Colonic mucosa (tissue), 4 donors: ENCODE measurements around the gene KCNG4. TPM values are rescaled to one million over a fixed set of nuclear protein-coding genes. Genes with fewer than 3 reads are reported as not detected.

Experiments used
- DNase-seq: peaks from one replicate; pipeline ENCODE4 v3.0.0-alpha.2; 2020
- H3K27ac ChIP-seq: fragments of 200-600 bp; one replicate; pipeline ENCODE4 v1.8.0; 2021
- H3K27me3 ChIP-seq: fragments of 200-600 bp; one replicate; pipeline ENCODE4 v1.8.0; 2021
- H3K36me3 ChIP-seq: fragments of 200-600 bp; one replicate; pipeline ENCODE4 v1.8.0; 2021
- H3K4me1 ChIP-seq: fragments of 200-600 bp; one replicate; pipeline ENCODE4 v1.8.0; 2021; ENCODE audit warnings: mild to moderate bottlenecking
- H3K4me3 ChIP-seq: fragments of 200-600 bp; one replicate; pipeline ENCODE4 v1.8.0; 2021
- H3K9ac ChIP-seq, 2 donors: one replicate each; pipeline ENCODE4 v1.7.0; 2013; ENCODE audit warnings: control low read depth in 2 of 2, low read depth in 2 of 2, low read length in 2 of 2
- H3K9me3 ChIP-seq: fragments of 200-600 bp; one replicate; pipeline ENCODE4 v1.8.0; 2021
- intact Hi-C: fragments of 100-400 bp; cut with DNase I; formaldehyde crosslinking; loops from one replicate; pipeline ENCODE4 v1.14.1; 2022
- total RNA-seq, 2 donors: library from RNA; stranded (reverse); fragmentation: NEBNext Ultra II Directional in 1 of 2; extraction: Animal tissue kit (Norgen Biotek cat#: 25700) in 1 of 2; gene quantifications; one replicate each; pipeline ENCODE4 v1.2.1, GENCODE V29; 2021
- TF ChIP-seq, protein P1 (sequence below): fragments of 200-600 bp; IDR thresholded peaks from one replicate; pipeline ENCODE4 v1.8.0; 2022; ENCODE audit warnings: antibody characterized with exemption, mild to moderate bottlenecking
- donor health status: healthy.
- donor health status: DM: no; HTN: no; CAD: no.
- donor health status: DM: no; HTN: no; CAD: no.

KCNG4 gene
- total RNA-seq, 2 donors from 2014 or later = not detected

DNA sequence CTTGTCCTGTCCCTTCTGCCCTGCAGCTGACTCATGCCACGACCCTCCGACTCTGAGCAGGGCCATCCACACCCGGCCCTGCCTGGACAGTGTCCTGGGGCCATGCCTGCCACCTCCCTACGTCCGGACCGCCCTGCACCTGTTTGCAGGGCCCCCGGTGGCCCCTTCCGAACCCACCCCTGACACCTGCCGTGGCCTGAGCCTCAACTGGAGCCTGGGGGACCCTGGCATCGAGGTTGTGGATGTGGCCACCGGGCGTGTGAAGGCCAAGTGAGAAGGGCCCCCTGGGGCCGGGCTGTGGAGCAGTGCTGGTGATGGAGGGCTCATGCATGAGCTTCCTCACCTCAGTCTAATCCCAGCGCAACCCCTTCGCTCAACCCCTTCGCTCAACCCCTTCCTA is 43.7 kb downstream of the KCNG4 start:
- intact Hi-C loops = no loop called here
- Histone ChIP-seq H3K27me3 (no peaks in the 10 kb centered on the region), H3K9ac (no peak overlapping the region), H3K27ac (no peak overlapping the region), H3K36me3 (no peaks in the 10 kb centered on the region), H3K4me3 (no peak overlapping the region), H3K4me1 (no peaks in the 10 kb centered on the region), H3K9me3 (no peaks in the 10 kb centered on the region)
- no peak for DNase-seq
- TF ChIP-seq, protein P1, sequence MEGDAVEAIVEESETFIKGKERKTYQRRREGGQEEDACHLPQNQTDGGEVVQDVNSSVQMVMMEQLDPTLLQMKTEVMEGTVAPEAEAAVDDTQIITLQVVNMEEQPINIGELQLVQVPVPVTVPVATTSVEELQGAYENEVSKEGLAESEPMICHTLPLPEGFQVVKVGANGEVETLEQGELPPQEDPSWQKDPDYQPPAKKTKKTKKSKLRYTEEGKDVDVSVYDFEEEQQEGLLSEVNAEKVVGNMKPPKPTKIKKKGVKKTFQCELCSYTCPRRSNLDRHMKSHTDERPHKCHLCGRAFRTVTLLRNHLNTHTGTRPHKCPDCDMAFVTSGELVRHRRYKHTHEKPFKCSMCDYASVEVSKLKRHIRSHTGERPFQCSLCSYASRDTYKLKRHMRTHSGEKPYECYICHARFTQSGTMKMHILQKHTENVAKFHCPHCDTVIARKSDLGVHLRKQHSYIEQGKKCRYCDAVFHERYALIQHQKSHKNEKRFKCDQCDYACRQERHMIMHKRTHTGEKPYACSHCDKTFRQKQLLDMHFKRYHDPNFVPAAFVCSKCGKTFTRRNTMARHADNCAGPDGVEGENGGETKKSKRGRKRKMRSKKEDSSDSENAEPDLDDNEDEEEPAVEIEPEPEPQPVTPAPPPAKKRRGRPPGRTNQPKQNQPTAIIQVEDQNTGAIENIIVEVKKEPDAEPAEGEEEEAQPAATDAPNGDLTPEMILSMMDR = no peak

DNA sequence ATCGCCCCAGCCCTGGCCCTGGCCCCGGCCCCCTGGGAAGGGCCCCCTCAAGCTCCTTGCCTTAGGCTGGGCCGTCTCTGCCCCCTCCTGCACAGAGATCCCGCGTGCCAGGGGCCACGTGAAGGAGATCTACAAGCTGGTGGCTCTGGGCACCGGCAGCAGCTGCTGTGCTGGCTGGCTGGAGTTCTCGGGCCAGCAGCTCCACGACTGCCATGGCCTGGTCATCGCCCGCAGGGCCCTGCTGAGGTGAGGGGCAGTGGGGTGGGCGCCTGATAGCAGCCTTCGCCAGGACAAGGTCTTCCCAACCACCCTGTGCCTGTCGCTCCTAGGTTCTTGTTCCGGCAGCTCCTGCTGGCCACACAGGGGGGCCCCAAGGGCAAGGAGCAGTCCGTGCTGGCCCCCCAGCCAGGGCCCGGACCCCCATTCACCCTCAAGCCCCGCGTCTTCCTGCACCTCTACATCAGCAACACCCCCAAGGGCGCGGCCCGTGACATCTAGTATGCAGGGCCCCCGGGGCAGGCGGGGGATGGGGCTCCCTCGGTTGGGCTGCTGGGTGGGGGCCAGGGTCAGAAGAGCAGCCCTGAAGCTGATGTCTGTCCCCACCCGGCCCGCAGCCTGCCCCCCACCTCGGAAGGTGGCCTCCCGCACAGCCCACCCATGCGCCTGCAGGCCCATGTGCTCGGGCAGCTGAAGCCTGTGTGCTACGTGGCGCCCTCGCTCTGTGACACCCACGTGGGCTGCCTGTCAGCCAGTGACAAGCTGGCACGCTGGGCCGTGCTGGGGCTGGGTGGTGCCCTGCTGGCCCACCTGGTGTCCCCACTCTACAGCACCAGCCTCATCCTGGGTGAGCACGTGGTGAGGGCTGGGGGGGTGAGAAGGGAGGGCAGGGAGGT is 44.4 kb downstream of the KCNG4 start:
- Histone ChIP-seq H3K4me3 (no peak overlapping the region), H3K4me1 (no peaks in the 10 kb centered on the region), H3K27me3 (no peaks in the 10 kb centered on the region), H3K9ac (no peak overlapping the region), H3K9me3 (no peaks in the 10 kb centered on the region), H3K27ac (no peak overlapping the region), H3K36me3 (no peaks in the 10 kb centered on the region)
- intact Hi-C loops = no loop called here
- no peak for DNase-seq
- TF ChIP-seq, protein P1 = no peak

DNA sequence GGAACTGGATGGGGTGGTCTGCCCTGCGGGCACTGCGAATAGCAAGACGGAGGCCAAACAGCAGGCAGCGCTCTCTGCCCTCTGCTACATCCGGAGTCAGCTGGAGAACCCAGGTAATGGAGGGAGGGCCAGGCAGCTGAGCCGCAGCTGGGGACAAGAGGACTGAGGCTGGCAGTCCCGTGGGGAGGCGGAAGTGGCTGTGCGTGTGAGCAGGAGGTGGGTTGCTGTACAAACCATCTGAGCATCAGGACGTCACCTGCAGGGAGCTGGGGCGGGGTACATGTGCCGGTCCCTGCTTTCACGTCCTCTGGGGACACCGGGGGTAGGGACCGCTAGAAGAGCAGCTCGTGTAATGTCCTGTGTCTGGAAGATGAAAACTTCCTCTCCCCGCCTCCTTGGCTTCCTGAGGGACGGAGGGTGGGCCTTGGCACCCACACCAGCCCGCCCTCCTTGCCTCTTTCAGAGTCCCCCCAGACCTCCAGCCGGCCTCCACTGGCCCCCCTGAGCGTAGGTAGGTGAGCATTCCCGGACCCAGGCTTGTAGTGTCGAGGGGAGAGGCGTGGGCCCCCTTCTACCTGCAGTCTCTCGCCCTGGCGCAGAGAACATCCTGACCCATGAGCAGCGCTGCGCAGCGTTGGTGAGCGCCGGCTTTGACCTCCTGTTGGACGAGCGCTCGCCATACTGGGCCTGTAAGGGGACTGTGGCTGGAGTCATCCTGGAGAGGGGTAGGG is 45.2 kb downstream of the KCNG4 start:
- H3K4me1 ChIP-seq = no peaks in the 10 kb centered on the region
- no peaks in the 10 kb centered on the region for H3K9me3 ChIP-seq
- no peak overlapping the region for H3K27ac ChIP-seq
- intact Hi-C loops = no loop called here
- no peak overlapping the region for H3K9ac ChIP-seq
- TF ChIP-seq, protein P1 = no peak
- H3K36me3 ChIP-seq = no peaks in the 10 kb centered on the region
- H3K4me3 ChIP-seq = no peak overlapping the region
- no peak for DNase-seq
- no peaks in the 10 kb centered on the region for H3K27me3 ChIP-seq

DNA sequence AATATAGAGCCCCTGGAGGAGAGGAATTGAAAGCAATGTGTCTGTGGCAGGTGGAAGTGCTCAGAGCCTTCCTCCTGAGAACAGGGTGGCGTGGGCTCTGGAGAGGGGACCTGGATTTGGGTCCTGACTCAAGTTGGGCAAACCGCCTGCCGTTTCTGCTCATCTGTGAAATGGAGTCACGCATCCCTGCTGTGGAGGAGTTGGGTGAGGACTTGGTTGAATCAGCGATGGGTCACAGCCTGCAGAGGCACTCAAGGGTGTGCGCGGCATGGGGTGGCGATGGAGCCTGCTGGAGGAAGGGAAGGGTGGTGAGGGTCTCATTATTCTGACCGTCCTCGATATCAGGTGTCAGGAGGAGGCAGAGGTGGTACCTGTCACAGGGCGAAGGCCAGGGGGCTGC is 45.8 kb downstream of the KCNG4 start:
- Histone ChIP-seq H3K9ac (no peak overlapping the region), H3K36me3 (no peaks in the 10 kb centered on the region), H3K4me3 (no peak overlapping the region), H3K9me3 (no peaks in the 10 kb centered on the region), H3K27me3 (no peaks in the 10 kb centered on the region), H3K27ac (no peak overlapping the region), H3K4me1 (no peaks in the 10 kb centered on the region)
- intact Hi-C loops = no loop called here
- TF ChIP-seq, protein P1 = no peak
- no peak for DNase-seq

DNA sequence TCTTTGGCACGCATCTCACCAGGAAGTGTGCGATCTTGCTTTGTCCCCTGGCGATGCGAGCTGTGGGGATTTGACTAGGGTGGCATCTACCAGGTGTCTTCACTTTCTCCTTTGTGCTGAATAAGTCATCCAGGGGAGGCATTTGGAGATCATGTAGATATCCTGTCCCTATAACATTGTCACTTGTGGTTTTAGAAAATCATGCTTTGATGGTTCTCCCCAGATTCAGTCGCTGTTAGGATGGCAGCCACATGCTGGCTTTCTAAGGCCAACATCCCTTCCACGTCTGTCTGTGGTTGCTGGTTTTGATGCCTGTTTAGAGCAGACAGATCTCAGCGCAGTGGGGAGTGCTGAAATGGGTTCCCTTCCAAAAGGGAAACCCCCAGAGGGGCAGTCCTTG is 46.3 kb downstream of the KCNG4 start:
- TF ChIP-seq, protein P1 = no peak
- intact Hi-C loops = no loop called here
- Histone ChIP-seq H3K9ac (no peak overlapping the region), H3K4me1 (no peaks in the 10 kb centered on the region), H3K27ac (no peak overlapping the region), H3K9me3 (no peaks in the 10 kb centered on the region), H3K27me3 (no peaks in the 10 kb centered on the region), H3K4me3 (no peak overlapping the region), H3K36me3 (no peaks in the 10 kb centered on the region)
- no peak for DNase-seq
